Activated B cell treated with CpG ODN at 0.5 μM for 24 hours (primary cell): ENCODE results near the gene GORAB. TPM values are rescaled to one million over a fixed set of nuclear protein-coding genes. Genes with fewer than 3 reads are reported as not detected.

Source experiments
- ATAC-seq: fragments of 200-7000 bp; cut with Tn5 transposase; one replicate; pipeline ENCODE4 v1.10.0; 2021; ENCODE audit warnings: low read depth, mild to moderate bottlenecking, moderate library complexity
- CTCF ChIA-PET: fragments of 350-600 bp; sonication (Branson Sonifier 250); formaldehyde crosslinking; loops from one replicate; lab custom pipeline; 2021; ENCODE audit warnings: antibody characterized with exemption; lab: Charles Lee
- POLR2A ChIA-PET: fragments of 350-600 bp; sonication (Branson Sonifier 250); formaldehyde crosslinking; loops from one replicate; lab custom pipeline; 2021; ENCODE audit warnings: antibody characterized with exemption; lab: Charles Lee
- DNase-seq: peaks from one replicate; pipeline ENCODE4 v3.0.0; 2022
- H3K27ac Mint-ChIP-seq: one replicate; pipeline ENCODE4 v1.8.0; 2020; ENCODE audit warnings: mixed read lengths
- H3K27me3 Mint-ChIP-seq: one replicate; pipeline ENCODE4 v1.8.0; 2021; ENCODE audit warnings: mixed read lengths
- H3K36me3 Mint-ChIP-seq: one replicate; pipeline ENCODE4 v1.8.0; 2021; ENCODE audit warnings: low read depth, mixed read lengths
- H3K4me1 Mint-ChIP-seq: one replicate; pipeline ENCODE4 v1.8.0; 2021; ENCODE audit warnings: mixed read lengths
- H3K4me3 Mint-ChIP-seq: one replicate; pipeline ENCODE4 v1.8.0; 2020; ENCODE audit warnings: mild to moderate bottlenecking, mixed read lengths
- H3K9me3 Mint-ChIP-seq: one replicate; pipeline ENCODE4 v1.8.0; 2020; ENCODE audit warnings: mixed read lengths
- CTCF ChIP-seq: fragments of 200-600 bp; IDR thresholded peaks from one replicate; pipeline ENCODE4 v1.8.0; 2022; ENCODE audit warnings: antibody characterized with exemption, mild to moderate bottlenecking
- intact Hi-C: fragments of 100-400 bp; cut with micrococcal nuclease; formaldehyde crosslinking; loops from one replicate; pipeline ENCODE4 v1.15.1; 2024
- total RNA-seq: library from RNA; stranded (reverse); gene quantifications from 2 replicates; pipeline ENCODE4 v1.2.3, GENCODE V29; 2022

Gene GORAB
- total RNA-seq, 1 donor from 2014 or later: 20.0 TPM

- H3K4me1 Mint-ChIP-seq: no peaks in the 10 kb centered on the region
- TF ChIP-seq CTCF: no peak
- DNase-seq (no peak), ATAC-seq (no peak)
- no peak overlapping the region for H3K27ac Mint-ChIP-seq
- POLR2A ChIA-PET: no interaction called here
- CTCF ChIA-PET: no interaction called here
- H3K9me3 Mint-ChIP-seq: no peaks in the 10 kb centered on the region
- peaks cover 18% of the 10 kb centered on the region for H3K27me3 Mint-ChIP-seq
- intact Hi-C loops: no loop called here
- no peak overlapping the region for H3K4me3 Mint-ChIP-seq
- no peaks in the 10 kb centered on the region for H3K36me3 Mint-ChIP-seq
Measured at GRCh38 chr1:170513138-170513537, 18.8 kb upstream of the GORAB start.

GRCh38 chr1:170518185-170518834 lies 13.7 kb upstream of the GORAB start:
- ATAC-seq (no peak), DNase-seq (no peak)
- H3K27me3 Mint-ChIP-seq: peaks cover 35% of the 10 kb centered on the region
- no peaks in the 10 kb centered on the region for H3K9me3 Mint-ChIP-seq
- no peaks in the 10 kb centered on the region for H3K4me1 Mint-ChIP-seq
- ChIA-PET CTCF (no interaction called here), POLR2A (no interaction called here)
- intact Hi-C loops: no loop called here
- H3K4me3 Mint-ChIP-seq: no peak overlapping the region
- H3K27ac Mint-ChIP-seq: no peak overlapping the region
- no peaks in the 10 kb centered on the region for H3K36me3 Mint-ChIP-seq
- no peak for TF ChIP-seq CTCF

GRCh38 chr1:170518965-170519364 lies 13.0 kb upstream of the GORAB start:
- no peak for ATAC-seq
- Mint-ChIP-seq H3K4me1 (no peaks in the 10 kb centered on the region), H3K36me3 (no peaks in the 10 kb centered on the region), H3K9me3 (no peaks in the 10 kb centered on the region), H3K27me3 (peaks cover 38% of the 10 kb centered on the region), H3K27ac (no peak overlapping the region), H3K4me3 (no peak overlapping the region)
- TF ChIP-seq CTCF: no peak
- DNase-seq: no peak
- CTCF ChIA-PET: no interaction called here
- intact Hi-C loops: no loop called here
- POLR2A ChIA-PET: no interaction called here

GRCh38 chr1:170520601-170521000 lies 11.4 kb upstream of the GORAB start:
- no peaks in the 10 kb centered on the region for H3K36me3 Mint-ChIP-seq
- CTCF ChIA-PET: no interaction called here

GRCh38 chr1:170521818-170522217 lies 10.1 kb upstream of the GORAB start:
- no peaks in the 10 kb centered on the region for H3K36me3 Mint-ChIP-seq
- no peak for DNase-seq
- H3K27ac Mint-ChIP-seq: no peak overlapping the region
- H3K4me3 Mint-ChIP-seq: no peak overlapping the region
- ChIA-PET POLR2A (no interaction called here), CTCF (no interaction called here)
- no peaks in the 10 kb centered on the region for H3K4me1 Mint-ChIP-seq
- TF ChIP-seq CTCF: no peak
- H3K9me3 Mint-ChIP-seq: no peaks in the 10 kb centered on the region
- ATAC-seq: no peak
- peaks cover 35% of the 10 kb centered on the region for H3K27me3 Mint-ChIP-seq
- intact Hi-C loops: no loop called here

More at GRCh38 chr1:170520601-170521000, 11.4 kb upstream of the GORAB start:
- intact Hi-C loops: no loop called here
- no peak overlapping the region for H3K4me3 Mint-ChIP-seq
- peaks cover 38% of the 10 kb centered on the region for H3K27me3 Mint-ChIP-seq
- no peak overlapping the region for H3K27ac Mint-ChIP-seq
- TF ChIP-seq CTCF: no peak
- H3K4me1 Mint-ChIP-seq: no peaks in the 10 kb centered on the region
- DNase-seq: no peak
- no peak for ATAC-seq
- POLR2A ChIA-PET: interaction anchor here (0.6 kb wide), 1 partner anchor 11 kb away, joined by 7 read pairs; no protein-coding TSS in a partner anchor
- no peaks in the 10 kb centered on the region for H3K9me3 Mint-ChIP-seq
